B cell (primary cell): ENCODE results near the gene MAP3K5.
"Not testable (repeated sequence)": the region's sequence is repeated elsewhere in the genome, so short reads cannot be mapped to it uniquely, and the experiment has no call there.

Source experiments
- EZH2 ChIP-seq: IDR thresholded peaks from 2 replicates; pipeline ENCODE4 v1.6.1; 2012; ENCODE audit warnings: borderline replicate concordance, low read depth, mild to moderate bottlenecking, moderate library complexity, low read length; ENCODE audit not compliant: insufficient read depth, poor library complexity, severe bottlenecking
- TF ChIP-seq, protein P1 (sequence below): fragments of 200-600 bp; IDR thresholded peaks from one replicate; pipeline ENCODE4 v1.8.0; 2022; ENCODE audit warnings: antibody characterized with exemption, mild to moderate bottlenecking

DNA sequence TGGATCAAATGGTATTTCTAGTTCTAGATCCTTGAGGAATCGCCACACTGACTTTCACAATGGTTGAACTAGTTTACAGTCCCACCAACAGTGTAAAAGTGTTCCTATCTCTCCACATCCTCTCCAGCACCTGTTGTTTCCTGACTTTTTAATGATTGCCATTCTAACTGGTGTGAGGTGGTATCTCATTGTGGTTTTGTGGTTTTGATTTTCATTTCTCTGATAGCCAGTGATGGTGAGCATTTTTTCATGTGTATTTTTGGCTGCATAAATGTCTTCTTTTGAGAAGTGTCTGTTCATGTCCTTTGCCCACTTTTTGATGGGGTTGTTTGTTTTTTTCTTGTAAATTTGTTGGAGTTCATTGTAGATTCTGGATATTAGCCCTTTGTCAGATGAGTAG, 23.3 kb upstream of the MAP3K5 start:
- TF ChIP-seq, protein P1, sequence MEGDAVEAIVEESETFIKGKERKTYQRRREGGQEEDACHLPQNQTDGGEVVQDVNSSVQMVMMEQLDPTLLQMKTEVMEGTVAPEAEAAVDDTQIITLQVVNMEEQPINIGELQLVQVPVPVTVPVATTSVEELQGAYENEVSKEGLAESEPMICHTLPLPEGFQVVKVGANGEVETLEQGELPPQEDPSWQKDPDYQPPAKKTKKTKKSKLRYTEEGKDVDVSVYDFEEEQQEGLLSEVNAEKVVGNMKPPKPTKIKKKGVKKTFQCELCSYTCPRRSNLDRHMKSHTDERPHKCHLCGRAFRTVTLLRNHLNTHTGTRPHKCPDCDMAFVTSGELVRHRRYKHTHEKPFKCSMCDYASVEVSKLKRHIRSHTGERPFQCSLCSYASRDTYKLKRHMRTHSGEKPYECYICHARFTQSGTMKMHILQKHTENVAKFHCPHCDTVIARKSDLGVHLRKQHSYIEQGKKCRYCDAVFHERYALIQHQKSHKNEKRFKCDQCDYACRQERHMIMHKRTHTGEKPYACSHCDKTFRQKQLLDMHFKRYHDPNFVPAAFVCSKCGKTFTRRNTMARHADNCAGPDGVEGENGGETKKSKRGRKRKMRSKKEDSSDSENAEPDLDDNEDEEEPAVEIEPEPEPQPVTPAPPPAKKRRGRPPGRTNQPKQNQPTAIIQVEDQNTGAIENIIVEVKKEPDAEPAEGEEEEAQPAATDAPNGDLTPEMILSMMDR, result not testable (repeated sequence)
- TF ChIP-seq EZH2, result not testable (repeated sequence)
